IPS-15b (cell line): ENCODE measurements around the gene HIC2.
"Not testable (repeated sequence)": the region's sequence is repeated elsewhere in the genome, so short reads cannot be mapped to it uniquely, and the experiment has no call there.

ENCODE experiments used
- H3K27me3 ChIP-seq: one replicate; pipeline ENCODE4 v1.6.1; 2013; ENCODE audit warnings: low read length; ENCODE audit not compliant: control insufficient read depth, insufficient read depth
- H3K36me3 ChIP-seq: one replicate; pipeline ENCODE4 v1.6.1; 2013; ENCODE audit warnings: low read length; ENCODE audit not compliant: control insufficient read depth, insufficient read depth
- H3K4me1 ChIP-seq: one replicate; pipeline ENCODE4 v1.6.1; 2013; ENCODE audit warnings: mild to moderate bottlenecking, low read length; ENCODE audit not compliant: control insufficient read depth, insufficient read depth
- H3K4me3 ChIP-seq: one replicate; pipeline ENCODE4 v1.5.1; 2013; ENCODE audit warnings: low read depth, low read length
- H3K9ac ChIP-seq: one replicate; pipeline ENCODE4 v1.6.1; 2013; ENCODE audit warnings: low read depth, mild to moderate bottlenecking, low read length
- H3K9me3 ChIP-seq: one replicate; pipeline ENCODE4 v1.6.1; 2013; ENCODE audit warnings: mild to moderate bottlenecking, low read length; ENCODE audit not compliant: control insufficient read depth, insufficient read depth

The HIC2 gene

DNA sequence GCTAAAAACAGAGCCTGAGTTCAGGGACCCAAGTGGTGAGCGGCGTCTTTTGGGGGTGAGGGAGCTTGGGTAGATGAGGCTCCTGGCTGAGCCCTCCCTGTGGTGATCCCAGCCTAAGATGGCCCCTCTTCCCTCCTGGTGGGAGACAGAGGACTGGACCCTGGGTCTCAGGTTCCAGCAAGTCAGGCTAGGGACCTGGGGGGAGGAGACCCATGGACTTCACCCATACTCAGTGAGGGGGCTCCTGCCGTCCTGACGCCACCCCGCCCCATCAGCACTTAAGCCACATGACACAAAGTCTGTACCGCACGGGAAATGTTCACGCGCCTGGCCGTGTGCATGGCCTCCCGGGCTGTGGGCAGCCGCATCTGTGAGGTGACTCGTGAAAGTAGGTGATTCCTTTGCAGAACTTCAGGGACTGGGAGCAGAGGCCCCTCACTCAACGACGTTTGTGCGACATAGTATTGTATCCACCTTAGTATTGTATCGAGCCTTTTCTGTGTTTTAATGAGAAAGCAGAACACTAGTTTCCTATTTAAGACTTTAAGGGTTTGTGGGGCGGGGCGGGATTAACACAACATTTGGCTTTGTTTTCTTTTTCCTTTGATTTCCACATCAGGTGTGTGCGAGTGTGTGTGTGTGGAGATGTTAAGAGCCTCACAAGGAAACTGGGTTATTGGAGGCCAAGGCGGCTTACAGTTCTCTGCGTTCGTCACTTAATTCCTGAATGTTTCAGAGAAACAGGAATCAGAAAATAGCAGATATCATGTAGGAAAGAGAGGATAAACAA is 31.7 kb downstream of the HIC2 start:
- Histone ChIP-seq H3K4me1 (no peaks in the 10 kb centered on the region), H3K36me3 (peaks cover 30% of the 10 kb centered on the region), H3K4me3 (no peak overlapping the region), H3K9me3 (no peaks in the 10 kb centered on the region), H3K9ac (no peak overlapping the region), H3K27me3 (no peaks in the 10 kb centered on the region)

DNA sequence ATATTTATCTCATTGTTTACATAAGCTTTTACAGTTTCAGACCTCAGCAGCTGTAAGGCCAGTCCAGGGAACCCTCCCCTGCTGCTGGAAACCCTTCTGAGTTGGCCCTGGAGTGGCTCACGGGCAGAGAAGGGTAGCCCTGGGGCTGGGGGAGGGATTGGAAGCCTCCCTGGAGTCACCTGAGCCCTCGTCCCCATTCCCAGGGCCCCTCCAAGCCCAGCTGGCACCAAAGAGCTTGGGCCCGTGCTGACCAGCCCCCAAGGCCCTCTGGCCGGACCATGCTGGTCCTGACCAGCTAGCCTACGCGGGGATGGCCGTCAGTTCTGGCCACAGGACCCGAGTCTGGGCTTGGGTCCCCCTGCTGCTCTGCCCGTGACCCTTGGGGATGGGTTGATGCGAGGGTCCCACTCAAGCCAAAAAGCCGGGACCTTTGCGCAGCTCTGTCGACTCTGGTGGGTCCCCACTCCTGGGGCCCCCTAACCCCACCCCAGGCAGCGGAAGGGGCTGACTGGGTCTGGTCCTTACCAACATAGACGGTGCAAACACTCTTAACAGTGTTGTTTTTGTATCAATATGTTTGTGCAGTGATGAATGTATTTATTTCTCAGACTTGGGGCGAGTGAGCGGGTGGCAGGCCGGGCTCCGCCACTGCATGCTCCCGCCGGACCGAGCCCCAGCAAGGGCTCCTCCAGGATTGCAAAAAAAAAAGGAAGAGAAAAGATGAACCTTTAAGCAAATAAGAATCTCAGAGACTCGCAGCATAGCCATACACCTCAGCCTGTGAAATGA is 32.6 kb downstream of the HIC2 start:
- Histone ChIP-seq H3K4me3 (no peak overlapping the region), H3K36me3 (peaks cover 24% of the 10 kb centered on the region), H3K27me3 (no peaks in the 10 kb centered on the region), H3K4me1 (no peaks in the 10 kb centered on the region), H3K9me3 (no peaks in the 10 kb centered on the region), H3K9ac (no peak overlapping the region)

DNA sequence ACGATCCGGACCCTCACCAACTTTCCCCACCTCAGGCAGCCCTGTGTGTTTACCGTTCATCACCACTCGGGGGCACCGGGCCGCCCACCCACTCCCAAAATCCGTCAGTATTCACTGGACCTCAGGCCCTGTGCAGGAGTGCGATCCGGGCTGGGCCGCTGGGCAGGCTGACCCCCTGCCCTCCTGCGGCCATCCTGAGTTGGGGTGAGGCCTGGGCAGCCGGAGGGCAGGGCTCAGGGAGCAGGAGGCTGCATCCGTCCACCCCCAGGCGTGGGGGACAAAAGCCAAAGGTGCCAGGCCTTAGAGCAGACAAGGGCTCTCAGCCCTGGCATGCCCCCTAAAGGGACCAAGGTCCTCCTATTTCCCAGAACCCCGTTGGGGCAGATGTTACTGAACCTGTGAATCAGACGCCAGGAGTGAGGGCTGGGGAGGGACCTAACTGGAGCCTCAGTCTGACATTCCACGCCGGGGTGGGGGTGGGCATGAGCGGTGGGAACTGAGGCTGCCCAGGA is 33.2 kb downstream of the HIC2 start:
- Histone ChIP-seq H3K27me3 (no peaks in the 10 kb centered on the region), H3K4me1 (no peaks in the 10 kb centered on the region), H3K4me3 (no peak overlapping the region), H3K9ac (no peak overlapping the region), H3K36me3 (peaks cover 19% of the 10 kb centered on the region), H3K9me3 (no peaks in the 10 kb centered on the region)

DNA sequence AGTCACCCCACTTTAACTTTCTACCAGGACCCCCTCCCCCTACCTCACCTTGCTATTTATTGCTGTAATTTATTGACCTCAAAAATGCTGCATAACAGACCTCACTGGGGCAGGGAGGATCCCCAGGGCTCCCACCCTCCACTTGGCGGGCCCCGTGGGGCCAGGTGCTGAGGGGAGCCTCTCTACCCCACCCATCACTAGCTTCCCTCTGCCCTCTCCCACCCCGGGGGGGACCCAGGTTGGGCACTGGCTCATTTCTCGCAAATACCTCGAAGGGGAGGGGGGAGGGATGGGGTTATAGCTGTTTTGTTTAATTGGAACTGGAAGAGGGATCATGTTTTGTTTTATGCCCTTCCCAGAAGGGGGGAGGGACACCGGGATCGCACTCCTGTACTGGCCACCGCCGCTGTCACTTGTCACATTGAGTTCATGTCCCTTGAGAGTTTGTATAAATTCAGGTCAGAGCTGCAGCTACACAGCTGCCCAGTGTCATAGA is 33.7 kb downstream of the HIC2 start:
- no peaks in the 10 kb centered on the region for H3K27me3 ChIP-seq
- H3K4me3 ChIP-seq = no peak overlapping the region
- no peaks in the 10 kb centered on the region for H3K9me3 ChIP-seq
- H3K9ac ChIP-seq = no peak overlapping the region
- H3K36me3 ChIP-seq = peaks cover 14% of the 10 kb centered on the region
- no peaks in the 10 kb centered on the region for H3K4me1 ChIP-seq

DNA sequence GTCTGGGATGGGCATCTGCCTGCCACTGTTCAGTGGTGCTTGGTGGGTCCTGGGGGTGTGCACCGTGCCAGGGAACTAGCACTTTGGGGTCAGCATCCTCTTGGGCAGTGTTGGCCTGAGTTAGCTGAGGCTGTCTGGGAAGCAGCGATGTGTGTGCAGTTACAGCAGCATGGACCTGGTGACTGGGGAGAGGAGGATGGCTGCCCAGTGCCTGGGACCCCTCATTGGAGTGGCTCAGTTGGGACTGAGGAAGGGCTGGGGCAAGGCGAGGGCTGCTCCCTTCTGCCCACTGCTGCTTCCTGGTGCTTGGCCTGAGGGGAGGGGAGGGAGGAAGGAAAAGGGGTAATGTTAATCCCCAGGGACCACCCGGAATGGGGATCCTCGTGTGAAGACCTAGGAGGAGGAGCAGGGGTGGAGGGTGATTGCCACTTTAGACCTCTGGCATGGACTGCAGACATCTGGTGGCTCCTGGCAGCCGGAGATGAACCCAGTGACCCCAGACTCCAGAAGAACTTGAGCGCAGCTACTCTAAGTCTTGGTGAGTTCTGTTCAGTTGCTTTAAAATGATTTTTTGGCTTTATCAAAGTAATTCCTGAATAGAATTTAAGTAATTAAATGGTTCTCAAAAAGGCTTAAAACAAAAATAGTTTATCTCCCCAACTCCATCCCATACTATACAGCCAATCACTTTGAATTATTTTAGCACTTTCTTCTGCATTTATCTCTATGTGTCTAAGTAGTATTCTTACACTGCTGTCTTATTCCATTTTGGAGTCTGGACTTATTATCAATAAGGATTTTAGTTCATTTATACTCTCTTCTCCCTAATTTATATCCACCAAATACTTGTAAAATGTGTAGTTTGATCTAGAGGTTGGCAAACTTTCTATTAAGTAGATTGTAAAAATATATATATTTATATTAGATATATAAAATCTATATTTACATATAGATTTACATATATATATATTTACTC is 34.7 kb downstream of the HIC2 start:
- no peaks in the 10 kb centered on the region for H3K27me3 ChIP-seq
- H3K9me3 ChIP-seq = no peaks in the 10 kb centered on the region
- peaks cover 5% of the 10 kb centered on the region for H3K36me3 ChIP-seq
- H3K9ac ChIP-seq = no peak overlapping the region
- H3K4me1 ChIP-seq = no peaks in the 10 kb centered on the region
- no peak overlapping the region for H3K4me3 ChIP-seq

DNA sequence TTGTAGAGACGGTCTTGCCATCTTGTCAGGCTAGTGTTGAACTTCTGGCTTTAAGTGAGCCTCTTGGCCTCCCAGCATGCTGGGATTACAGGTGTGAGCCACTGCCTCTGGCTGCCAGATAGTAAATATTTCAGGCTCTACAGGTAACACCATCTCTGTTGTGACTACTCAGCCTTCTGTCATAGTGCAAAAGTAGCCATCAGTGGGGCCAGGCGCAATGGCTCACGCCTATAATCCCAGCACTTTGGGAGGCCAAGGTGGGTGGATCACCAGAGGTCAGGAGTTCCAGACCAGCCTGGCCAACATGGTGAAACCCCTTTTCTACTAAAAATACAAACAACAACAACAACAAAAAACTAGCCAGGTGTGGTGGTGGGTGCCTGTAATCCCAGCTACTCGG is 35.5 kb downstream of the HIC2 start:
- not testable (repeated sequence) for H3K9me3 ChIP-seq, H3K9ac ChIP-seq, H3K36me3 ChIP-seq, H3K27me3 ChIP-seq, H3K4me1 ChIP-seq, H3K4me3 ChIP-seq

DNA sequence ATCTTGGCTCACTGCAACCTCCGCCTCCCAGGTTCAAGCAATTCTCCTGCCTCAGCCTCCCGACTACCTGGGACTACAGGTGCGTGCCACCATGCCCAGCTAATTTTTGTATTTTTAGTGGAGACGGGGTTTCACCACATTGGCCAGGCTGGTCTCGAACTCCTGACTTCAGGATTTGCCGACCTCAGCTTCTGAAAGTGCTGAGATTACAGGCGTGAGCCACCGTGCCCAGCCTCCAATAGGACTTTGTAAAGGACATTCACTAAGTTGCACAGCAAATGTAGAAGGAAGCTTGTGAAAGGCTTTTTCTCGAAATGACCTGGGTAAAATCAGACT is 37.8 kb downstream of the HIC2 start:
- not testable (repeated sequence) for H3K4me3 ChIP-seq, H3K9ac ChIP-seq, H3K9me3 ChIP-seq, H3K27me3 ChIP-seq, H3K4me1 ChIP-seq, H3K36me3 ChIP-seq

DNA sequence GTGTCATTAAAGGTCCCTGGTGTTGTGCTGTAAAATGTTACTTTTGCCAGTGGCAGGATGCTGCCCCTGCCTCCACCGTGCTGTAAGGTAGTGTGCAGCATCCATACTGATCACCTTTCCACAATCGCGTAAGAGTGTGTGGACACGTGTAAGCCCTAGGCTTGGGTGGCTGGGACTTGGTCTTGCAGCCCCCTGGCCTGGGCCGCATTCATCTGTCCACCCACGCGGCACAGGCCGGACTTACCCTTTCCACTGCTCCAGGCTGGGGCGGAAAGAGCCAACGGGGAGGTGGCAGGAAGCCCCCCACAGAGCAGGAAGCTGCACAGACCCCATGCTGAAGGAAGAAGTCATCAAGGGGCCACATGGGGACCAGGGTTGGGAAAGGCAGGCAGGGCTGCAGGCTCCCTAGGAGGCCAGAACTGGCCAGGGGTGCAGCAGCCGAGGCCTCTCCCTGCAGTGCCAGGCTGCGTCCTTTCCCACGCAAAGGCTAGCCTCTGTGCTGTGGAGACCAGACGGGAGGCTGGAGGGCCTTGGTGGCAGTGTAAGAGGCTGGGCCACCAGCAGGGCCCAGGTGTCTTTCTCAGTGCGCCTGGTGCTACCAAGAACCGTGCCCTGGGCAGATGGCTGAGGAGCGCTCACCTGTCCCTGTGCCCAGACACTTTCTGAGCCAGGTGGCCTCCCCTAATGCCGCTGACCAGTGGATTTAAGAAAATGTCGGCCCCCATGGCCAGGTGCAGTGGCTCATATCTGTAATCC is 38.3 kb downstream of the HIC2 start:
- Histone ChIP-seq H3K9ac (no peak overlapping the region), H3K4me1 (no peaks in the 10 kb centered on the region), H3K4me3 (no peak overlapping the region), H3K27me3 (no peaks in the 10 kb centered on the region), H3K36me3 (no peaks in the 10 kb centered on the region), H3K9me3 (no peaks in the 10 kb centered on the region)

DNA sequence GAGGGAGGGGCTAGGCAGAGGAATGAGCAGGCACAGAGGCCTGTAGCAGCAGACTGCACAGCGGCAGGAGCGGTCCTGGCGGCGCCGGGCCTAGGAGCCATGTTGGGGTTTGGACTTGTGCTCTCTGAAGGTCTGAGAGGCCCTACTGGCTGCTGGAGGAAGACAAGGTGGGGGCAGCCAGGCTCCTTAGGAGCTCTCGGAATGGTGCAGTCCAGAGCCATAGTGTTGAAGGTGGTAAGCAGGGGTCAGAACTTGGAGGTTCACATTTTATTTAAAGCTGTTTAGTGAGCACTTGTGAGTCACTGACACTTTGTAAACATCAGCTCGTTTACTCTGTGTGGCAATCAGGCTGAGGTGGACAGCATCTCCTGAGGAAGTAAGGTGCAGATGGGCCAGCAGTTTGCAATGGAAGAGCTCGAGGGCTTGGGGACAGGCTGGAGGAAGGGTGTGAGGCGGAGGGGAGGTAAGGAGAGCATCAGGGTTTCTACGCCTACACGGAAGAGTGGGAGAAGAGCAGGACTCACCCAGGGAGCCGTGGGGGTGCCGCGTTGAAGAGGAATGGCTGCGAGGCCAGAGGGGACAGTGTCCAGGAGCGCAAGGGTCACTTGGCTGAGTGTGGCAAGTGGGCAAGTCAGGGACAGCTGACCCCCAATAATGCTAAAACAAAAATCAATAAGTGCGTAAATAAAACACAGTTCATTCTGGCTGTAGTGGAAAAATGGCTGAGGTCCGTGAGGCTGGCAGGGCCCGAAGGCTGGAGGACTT is 40.0 kb downstream of the HIC2 start:
- no peak overlapping the region for H3K4me3 ChIP-seq
- no peak overlapping the region for H3K9ac ChIP-seq
- H3K9me3 ChIP-seq = no peaks in the 10 kb centered on the region
- no peaks in the 10 kb centered on the region for H3K4me1 ChIP-seq
- no peaks in the 10 kb centered on the region for H3K36me3 ChIP-seq
- no peaks in the 10 kb centered on the region for H3K27me3 ChIP-seq

DNA sequence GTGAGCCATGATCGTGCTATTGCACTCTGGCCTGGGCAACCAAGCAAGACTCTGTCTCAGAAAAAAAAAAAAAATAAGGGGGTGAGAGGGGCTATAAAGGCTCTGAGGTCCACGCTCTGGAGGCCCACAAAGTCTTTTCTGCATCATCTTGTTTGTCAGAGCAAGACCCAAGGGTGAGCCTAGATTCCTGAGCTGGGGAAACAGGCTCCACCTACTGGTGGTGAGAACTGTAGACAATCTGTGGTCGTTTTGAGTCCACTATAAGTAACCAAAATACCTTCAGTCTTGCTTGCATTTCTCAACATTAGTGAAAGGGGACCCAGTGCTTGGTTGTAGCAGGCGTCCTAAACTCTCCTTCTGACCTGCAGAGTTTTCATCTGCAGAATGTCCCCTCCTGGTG is 45.5 kb downstream of the HIC2 start:
- not testable (repeated sequence) for H3K4me1 ChIP-seq, H3K36me3 ChIP-seq

More for the DNA sequence above, 45.5 kb downstream of the HIC2 start:
- H3K27me3 ChIP-seq, H3K4me3 ChIP-seq, H3K9ac ChIP-seq, H3K9me3 ChIP-seq: not testable (repeated sequence)
